Esophagus muscularis mucosa (tissue), 4 donors: ENCODE measurements around the gene FAM110A. TPM values are rescaled to one million over a fixed set of nuclear protein-coding genes. Genes with fewer than 3 reads are reported as not detected.

Experiments used
- DNase-seq: peaks from one replicate; pipeline ENCODE4 v3.0.0-alpha.2; 2017; ENCODE audit errors: extremely low spot score
- H3K27ac ChIP-seq, 4 donors: fragments of 200-600 bp; sonication (generic); replicated peaks in 1 of 4; 1 replicate in 3 of 4; 2 replicates in 1 of 4; pipeline ENCODE4 v1.5.1; 2016 to 2019; ENCODE audit warnings: mild to moderate bottlenecking in 1 of 4
- H3K27me3 ChIP-seq, 4 donors: fragments of 200-600 bp; sonication (generic); one replicate each; pipeline versions ENCODE4 v1.5.1 to v1.6.0; 2016 to 2019
- H3K36me3 ChIP-seq, 4 donors: fragments of 200-600 bp; sonication (generic); one replicate each; pipeline ENCODE4 v1.5.1; 2016 to 2019
- H3K4me1 ChIP-seq, 4 donors: fragments of 200-600 bp; sonication (generic); one replicate each; pipeline ENCODE4 v1.5.1; 2016 to 2019
- H3K4me3 ChIP-seq, 4 donors: fragments of 200-600 bp; sonication (generic); 1 replicate in 2 of 4; 2 replicates in 2 of 4; pipeline ENCODE4 v1.5.1; 2016 to 2019; ENCODE audit warnings: mild to moderate bottlenecking in 4 of 4, moderate library complexity in 1 of 4
- H3K9me3 ChIP-seq, 4 donors: fragments of 200-600 bp; sonication (generic); 1 replicate in 3 of 4; 2 replicates in 1 of 4; pipeline ENCODE4 v1.5.1; 2016 to 2019
- CTCF ChIP-seq, 3 experiments: fragments of 200-600 bp in 2 of 3; fragments of 450-650 bp in 1 of 3; sonication (generic) in 2 of 3; IDR thresholded peaks; one replicate each; pipeline ENCODE4 v1.5.1; 2017 to 2019; ENCODE audit warnings: antibody characterized with exemption in 3 of 3, mild to moderate bottlenecking in 2 of 3, moderate library complexity in 1 of 3
- EP300 ChIP-seq: sonication (generic); formaldehyde crosslinking; IDR thresholded peaks from one replicate; pipeline ENCODE4 v1.6.1; 2017; ENCODE audit warnings: antibody characterized with exemption
- POLR2A ChIP-seq: fragments of 450-650 bp; IDR thresholded peaks from one replicate; pipeline ENCODE4 v1.6.1; 2017; ENCODE audit warnings: antibody characterized with exemption, moderate library complexity, mild to moderate bottlenecking, low read depth
- POLR2AphosphoS5 ChIP-seq, 2 donors: sonication (generic); formaldehyde crosslinking; IDR thresholded peaks; one replicate each; pipeline ENCODE4 v1.6.1; 2017; ENCODE audit warnings: antibody characterized with exemption in 2 of 2
- WGBS: methylation state at CpG from one replicate; pipeline ENCODE4 v1.1.5; 2018; 5-methylcytosine and 5-hydroxymethylcytosine counted together
- intact Hi-C: fragments of 100-400 bp; cut with DNase I; formaldehyde crosslinking; loops from one replicate; pipeline ENCODE4 v1.15.1; 2023
- total RNA-seq, 4 donors: library from RNA; depleted of rRNA; stranded (reverse); fragments of >200 nt; gene quantifications; one replicate each; pipeline versions ENCODE4 v1.1.0 to v1.2.1, GENCODE V29; 2016

Gene FAM110A
- total RNA-seq, 4 donors from 2014 or later = 2.0 to 4.4 (median 3.2) TPM

GRCh38 chr20:819680-820322, 13.7 kb upstream of the FAM110A start:
- no peak for TF ChIP-seq EP300
- TF ChIP-seq CTCF (IDR thresholded peaks at IDR 0.05) = no peak
- TF ChIP-seq POLR2AphosphoS5 (IDR thresholded peaks at IDR 0.05) = no peak
- H3K27me3 ChIP-seq = peaks cover 0 to 30% (median 2%) of the 10 kb centered on the region in 4 donors
- intact Hi-C loops = loop anchor here (5.0 kb wide), 2 partner anchors 288 to 392 kb away; no protein-coding TSS in a partner anchor

GRCh38 chr20:820323-820953, 13.1 kb upstream of the FAM110A start:
- no peaks in the 10 kb centered on the region for H3K36me3 ChIP-seq
- intact Hi-C loops = no loop called here
- peaks cover 0 to 24% (median 0%) of the 10 kb centered on the region in 4 donors for H3K27me3 ChIP-seq
- H3K9me3 ChIP-seq = no peaks in the 10 kb centered on the region
- H3K4me3 ChIP-seq = no peak overlapping the region
- 98% methylated on average over 3 of the region's 3 CpGs for WGBS
- TF ChIP-seq CTCF (IDR thresholded peaks at IDR 0.05) = no peak
- no peak for TF ChIP-seq POLR2AphosphoS5 (IDR thresholded peaks at IDR 0.05)
- no peak for TF ChIP-seq POLR2A
- TF ChIP-seq EP300 = no peak
- H3K4me1 ChIP-seq = peaks cover 0 to 9% (median 5%) of the 10 kb centered on the region in 4 donors
- no peak overlapping the region for H3K27ac ChIP-seq
- no peak for DNase-seq

More at GRCh38 chr20:819680-820322, 13.7 kb upstream of the FAM110A start:
- Histone ChIP-seq H3K36me3 (no peaks in the 10 kb centered on the region), H3K4me3 (no peak overlapping the region), H3K9me3 (no peaks in the 10 kb centered on the region), H3K27ac (no peak overlapping the region), H3K4me1 (peaks cover 0 to 9% (median 5%) of the 10 kb centered on the region in 4 donors)
- DNase-seq = no peak
- 79% methylated on average over 8 of the region's 8 CpGs for WGBS

- intact Hi-C loops = no loop called here
- H3K4me1 ChIP-seq = peaks cover 0 to 9% (median 5%) of the 10 kb centered on the region in 4 donors
- H3K27me3 ChIP-seq = peaks cover 0 to 22% (median 0%) of the 10 kb centered on the region in 4 donors
- no peak overlapping the region for H3K27ac ChIP-seq
- no peaks in the 10 kb centered on the region for H3K36me3 ChIP-seq
- H3K4me3 ChIP-seq = no peak overlapping the region
- WGBS = 53% methylated on average over 6 of the region's 6 CpGs
- TF ChIP-seq POLR2A (no peak), EP300 (no peak), POLR2AphosphoS5 (IDR thresholded peaks at IDR 0.05) (no peak), CTCF (IDR thresholded peaks at IDR 0.05) (no peak)
- no peaks in the 10 kb centered on the region for H3K9me3 ChIP-seq
- DNase-seq = no peak
These were observed 12.3 kb upstream of the FAM110A start for GRCh38 chr20:821046-821730.

GRCh38 chr20:821731-822065, 11.8 kb upstream of the FAM110A start:
- intact Hi-C loops = no loop called here
- no peak for DNase-seq
- Histone ChIP-seq H3K4me1 (peaks cover 0 to 9% (median 5%) of the 10 kb centered on the region in 4 donors), H3K4me3 (no peak overlapping the region), H3K9me3 (no peaks in the 10 kb centered on the region), H3K36me3 (no peaks in the 10 kb centered on the region), H3K27me3 (peaks cover 0 to 17% (median 0%) of the 10 kb centered on the region in 4 donors), H3K27ac (no peak overlapping the region)
- TF ChIP-seq POLR2AphosphoS5 (IDR thresholded peaks at IDR 0.05) (no peak), EP300 (no peak), CTCF (IDR thresholded peaks at IDR 0.05) (no peak), POLR2A (no peak)
- 80% methylated on average over 3 of the region's 3 CpGs for WGBS
